Neural cell (in vitro differentiated cells): Measurements from ENCODE around the gene KLHL22. TPM values are rescaled to one million over a fixed set of nuclear protein-coding genes. Genes with fewer than 3 reads are reported as not detected.

ENCODE experiments used
- H2AFZ ChIP-seq: fragments of 200-600, 300-800 bp; sonication (generic), shearing (Covaris generic); 2 replicates; pipeline ENCODE4 v1.6.0; 2014; ENCODE audit warnings: low read depth, mild to moderate bottlenecking, antibody characterized with exemption, low read length, moderate library complexity
- H3F3A ChIP-seq: fragments of 200-600 bp; shearing (Covaris generic); 2 replicates; pipeline ENCODE4 v1.6.1; 2016; ENCODE audit warnings: mild to moderate bottlenecking, moderate library complexity, mixed read lengths, antibody characterized with exemption, low read length; ENCODE audit not compliant: insufficient read depth, poor library complexity, severe bottlenecking
- H3K27ac ChIP-seq: fragments of 200-600, 300-800 bp; sonication (generic), shearing (Covaris generic); 2 replicates; pipeline ENCODE4 v1.5.1; 2014; ENCODE audit warnings: mild to moderate bottlenecking, low read length, moderate library complexity
- H3K27me3 ChIP-seq: fragments of 300-800, 200-600 bp; sonication (generic), shearing (Covaris generic); 2 replicates; pipeline ENCODE4 v1.6.0; 2014; ENCODE audit warnings: mild to moderate bottlenecking, low read depth, low read length, moderate library complexity; ENCODE audit not compliant: insufficient read depth
- H3K36me3 ChIP-seq: fragments of 300-800, 200-600 bp; sonication (generic), shearing (Covaris generic); 2 replicates; pipeline ENCODE4 v1.5.1; 2014; ENCODE audit warnings: mild to moderate bottlenecking, antibody characterized with exemption, low read length, moderate library complexity; ENCODE audit not compliant: insufficient read depth
- H3K4me2 ChIP-seq: fragments of 300-800, 200-600 bp; sonication (generic), shearing (Covaris generic); 2 replicates; pipeline ENCODE4 v1.6.0; 2014; ENCODE audit warnings: mild to moderate bottlenecking, low read length
- H3K4me3 ChIP-seq: fragments of 300-800, 200-600 bp; sonication (generic), shearing (Covaris generic); 2 replicates; pipeline ENCODE4 v1.5.1; 2014; ENCODE audit warnings: mild to moderate bottlenecking, low read length, moderate library complexity
- H3K79me2 ChIP-seq: fragments of 200-600 bp; shearing (Covaris generic); replicated peaks from 2 replicates; pipeline ENCODE4 v1.6.0; 2014; ENCODE audit warnings: mild to moderate bottlenecking, low read length, moderate library complexity; ENCODE audit not compliant: insufficient read depth
- H3K9ac ChIP-seq: fragments of 300-800, 200-600 bp; sonication (generic), shearing (Covaris generic); 2 replicates; pipeline ENCODE4 v1.6.1; 2016; ENCODE audit warnings: mild to moderate bottlenecking, low read length, mixed read lengths
- H3K9me2 ChIP-seq: fragments of 200-600 bp; shearing (Covaris generic); 2 replicates; pipeline ENCODE4 v1.6.1; 2016; ENCODE audit warnings: mild to moderate bottlenecking, low read length, mixed read lengths; ENCODE audit not compliant: insufficient read depth
- H3K9me3 ChIP-seq: fragments of 200-600, 300-800 bp; sonication (generic), shearing (Covaris generic); 2 replicates; pipeline ENCODE4 v1.6.1; 2016; ENCODE audit warnings: mild to moderate bottlenecking, mixed run types, low read length, moderate library complexity, mixed read lengths
- H4K20me1 ChIP-seq: fragments of 200-600 bp; shearing (Covaris generic); 2 replicates; pipeline ENCODE4 v1.6.1; 2016; ENCODE audit warnings: mild to moderate bottlenecking, mixed run types; ENCODE audit not compliant: insufficient read depth
- CTCF ChIP-seq: fragments of 450-650 bp; IDR thresholded peaks from 2 replicates; pipeline ENCODE4 v1.5.1; 2014; ENCODE audit warnings: antibody characterized with exemption, mild to moderate bottlenecking, moderate library complexity; ENCODE audit not compliant: poor library complexity, severe bottlenecking
- EP300 ChIP-seq: fragments of 450-650 bp; conservative IDR thresholded peaks from 2 replicates; pipeline ENCODE4 v1.6.1; 2014; ENCODE audit warnings: antibody characterized with exemption, mild to moderate bottlenecking, moderate library complexity; ENCODE audit not compliant: poor library complexity, severe bottlenecking
- EZH2 ChIP-seq: fragments of 200-600, 300-800 bp; shearing (Covaris generic), sonication (generic); IDR thresholded peaks from 2 replicates; pipeline ENCODE4 v1.6.1; 2014; ENCODE audit warnings: antibody characterized with exemption, low read length, borderline replicate concordance, mild to moderate bottlenecking; ENCODE audit not compliant: insufficient read depth, poor library complexity, severe bottlenecking
- MXI1 ChIP-seq: fragments of 450-650 bp; conservative IDR thresholded peaks from 2 replicates; pipeline ENCODE4 v1.6.1; 2014; ENCODE audit warnings: antibody characterized with exemption, mild to moderate bottlenecking; ENCODE audit not compliant: poor library complexity, severe bottlenecking
- POLR2AphosphoS5 ChIP-seq: IDR thresholded peaks from 2 replicates; pipeline ENCODE4 v1.6.1; 2012
- RAD21 ChIP-seq: fragments of 450-650 bp; conservative IDR thresholded peaks from 2 replicates; pipeline ENCODE4 v1.6.1; 2014; ENCODE audit warnings: antibody characterized with exemption, mild to moderate bottlenecking, moderate library complexity
- REST ChIP-seq: IDR thresholded peaks from 2 replicates; pipeline ENCODE4 v1.6.1; 2012; ENCODE audit warnings: borderline replicate concordance
- SMC3 ChIP-seq: fragments of 450-650 bp; conservative IDR thresholded peaks from 2 replicates; pipeline ENCODE4 v1.6.1; 2014; ENCODE audit warnings: antibody characterized with exemption, mild to moderate bottlenecking, moderate library complexity; ENCODE audit not compliant: poor library complexity
- TAF1 ChIP-seq: IDR thresholded peaks from 2 replicates; pipeline ENCODE4 v1.6.1; 2012; ENCODE audit warnings: low read depth
- polyA plus RNA-seq: library from polyadenylated mRNA; depleted of rRNA; stranded (reverse); fragments of >200 nt; gene quantifications from 2 replicates; pipeline ENCODE4 v1.2.3, GENCODE V29; 2014

Gene KLHL22
- polyA plus RNA-seq, 1 donor from 2014 or later, result 59.5 TPM

GRCh38 chr22:20457506-20458240 is 37.9 kb downstream of the KLHL22 start:
- Histone ChIP-seq H3K4me2 (no peak overlapping the region), H3K9me2 (no peaks in the 10 kb centered on the region), H3F3A (no peaks in the 10 kb centered on the region), H3K9me3 (no peaks in the 10 kb centered on the region), H2AFZ (no peak overlapping the region), H3K27ac (no peak overlapping the region), H3K36me3 (peaks cover 8% of the 10 kb centered on the region), H3K79me2 (no peaks in the 10 kb centered on the region), H3K9ac (no peak overlapping the region), H3K4me3 (no peak overlapping the region), H3K27me3 (no peaks in the 10 kb centered on the region), H4K20me1 (no peaks in the 10 kb centered on the region)
- TF ChIP-seq REST (no peak), EZH2 (no peak), RAD21 (no peak), TAF1 (no peak), POLR2AphosphoS5 (no peak), MXI1 (no peak), CTCF (no peak), EP300 (no peak)

- H3K9me2 ChIP-seq, result no peaks in the 10 kb centered on the region
- no peak overlapping the region for H3K4me2 ChIP-seq
- H3K79me2 ChIP-seq, result no peaks in the 10 kb centered on the region
- peak overlapping the region; percentile 59 for H2AFZ ChIP-seq
- peaks cover 8% of the 10 kb centered on the region for H3K36me3 ChIP-seq
- no peaks in the 10 kb centered on the region for H3K27me3 ChIP-seq
- peak overlapping the region; percentile 53 for H3K9ac ChIP-seq
- H3K27ac ChIP-seq, result peak overlapping the region; percentile 45
- no peaks in the 10 kb centered on the region for H4K20me1 ChIP-seq
- no peak overlapping the region for H3K4me3 ChIP-seq
- no peaks in the 10 kb centered on the region for H3K9me3 ChIP-seq
- TF ChIP-seq TAF1 (no peak), EP300 (no peak), SMC3 (no peak), MXI1 (no peak), REST (no peak), CTCF (no peak), POLR2AphosphoS5 (no peak), RAD21 (no peak), EZH2 (no peak)
- H3F3A ChIP-seq, result no peaks in the 10 kb centered on the region
Measured at GRCh38 chr22:20456722-20457076, 38.9 kb downstream of the KLHL22 start.
